ENCODE data around the gene GBP1. TPM values are rescaled to one million over a fixed set of nuclear protein-coding genes. Genes with fewer than 3 reads are reported as not detected.
"Not testable (repeated sequence)": the region's sequence is repeated elsewhere in the genome, so short reads cannot be mapped to it uniquely, and the experiment has no call there.

Gene GBP1
- total RNA-seq, 1 donor from 2014 or later, result 5.7 TPM

- intact Hi-C loops (cut with DNase I); DNase-seq; ATAC-seq (ENCODE audit: poor library complexity): not testable (repeated sequence)
These were observed 31.0 kb downstream of the GBP1 start for GRCh38 chr1:89034004-89034403.

GRCh38 chr1:89029051-89029450, 36.0 kb downstream of the GBP1 start:
- intact Hi-C loops (cut with DNase I), result not testable (repeated sequence)

GRCh38 chr1:89025928-89026327, 39.1 kb downstream of the GBP1 start:
- intact Hi-C loops (cut with DNase I), result no loop called here
- no peak for ATAC-seq (ENCODE audit: poor library complexity)
- no peak for DNase-seq

More at GRCh38 chr1:89029051-89029450, 36.0 kb downstream of the GBP1 start:
- not testable (repeated sequence) for DNase-seq; ATAC-seq (ENCODE audit: poor library complexity)

- DNase-seq (no peak), ATAC-seq (ENCODE audit: poor library complexity) (no peak)
- intact Hi-C loops (cut with DNase I), result no loop called here
These were observed 42.0 kb downstream of the GBP1 start for GRCh38 chr1:89023026-89023425.

- DNase-seq, result no peak
- ATAC-seq (ENCODE audit: poor library complexity), result peak; percentile 80
- intact Hi-C loops (cut with DNase I), result no loop called here
These were observed 42.6 kb downstream of the GBP1 start, which contains the start of gene GBP3 for GRCh38 chr1:89022167-89022959. GBP3 (minus strand) TSS chr1:89022866; CDS start chr1:89020721, 2,145 bp downstream.

GRCh38 chr1:89018318-89018717, 46.7 kb downstream of the GBP1 start:
- ATAC-seq (ENCODE audit: poor library complexity); DNase-seq; intact Hi-C loops (cut with DNase I): not testable (repeated sequence)

GRCh38 chr1:89008511-89008910, 56.5 kb downstream of the GBP1 start:
- no peak for ATAC-seq (ENCODE audit: poor library complexity)
- intact Hi-C loops (cut with DNase I), result no loop called here
- no peak for DNase-seq

GRCh38 chr1:89005286-89006151, 59.5 kb downstream of the GBP1 start:
- peak; percentile 31 for ATAC-seq (ENCODE audit: poor library complexity)
- intact Hi-C loops (cut with DNase I), result no loop called here
- DNase-seq, result no peak

Other genes starting within 250 kb of the GBP1 start
- gene GTF2B, start 173.6 kb downstream of the GBP1 start, total RNA-seq, result 11.1 TPM
- 9.1 TPM for gene KYAT3, start 72.6 kb downstream of the GBP1 start, total RNA-seq
- gene RBMXL1, start 72.6 kb downstream of the GBP1 start, total RNA-seq, result 9.1 TPM
- gene GBP3, start 42.3 kb downstream of the GBP1 start, total RNA-seq, result 6.6 TPM
- 11.1 TPM for gene GBP2, start 60.9 kb upstream of the GBP1 start, total RNA-seq
- gene GBP7, start 110.8 kb upstream of the GBP1 start, total RNA-seq, result not detected
- gene GBP4, start 133.7 kb upstream of the GBP1 start, total RNA-seq, result 7.4 TPM
- 1.7 TPM for gene GBP5, start 207.7 kb upstream of the GBP1 start, total RNA-seq